ENCODE measurements around the gene PALLD.

PALLD gene

DNA sequence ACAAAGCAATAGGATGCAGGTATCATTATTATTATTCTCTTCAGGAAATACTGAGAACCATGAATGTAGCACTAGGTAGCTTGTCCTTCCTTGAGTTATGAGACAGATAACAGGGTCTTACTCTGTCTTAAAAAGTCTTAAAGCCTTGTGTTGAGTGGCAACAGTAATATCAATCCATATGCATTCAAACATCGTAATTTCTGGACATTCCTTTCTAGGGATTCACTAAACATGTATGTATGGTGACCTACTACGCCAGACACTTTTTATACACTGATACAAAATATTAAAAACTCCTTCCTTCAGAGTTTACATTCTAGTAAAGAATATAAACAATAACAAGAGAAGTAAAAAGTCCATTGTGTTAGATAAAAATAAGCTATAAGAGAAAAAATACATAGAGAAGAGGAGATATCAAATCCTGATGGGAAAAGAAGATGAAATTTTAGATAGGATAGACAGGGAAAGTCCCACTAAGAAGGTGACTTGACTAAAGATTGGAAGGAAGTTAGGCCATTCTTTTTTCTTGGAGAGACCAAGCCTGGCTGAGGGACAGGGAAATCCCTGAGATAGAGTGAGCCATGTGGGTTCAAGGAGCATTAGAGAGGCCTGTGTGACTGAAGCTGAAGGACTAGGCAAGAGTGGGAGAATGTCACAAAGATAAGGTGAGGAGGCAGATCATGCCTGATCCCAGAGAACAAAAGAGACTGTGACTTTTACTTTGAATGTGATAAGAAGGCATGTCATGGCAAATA is 11.5 kb upstream of the PALLD start:
- H3K27ac ChIP-seq: no peak overlapping the region
- TF ChIP-seq, protein P1, sequence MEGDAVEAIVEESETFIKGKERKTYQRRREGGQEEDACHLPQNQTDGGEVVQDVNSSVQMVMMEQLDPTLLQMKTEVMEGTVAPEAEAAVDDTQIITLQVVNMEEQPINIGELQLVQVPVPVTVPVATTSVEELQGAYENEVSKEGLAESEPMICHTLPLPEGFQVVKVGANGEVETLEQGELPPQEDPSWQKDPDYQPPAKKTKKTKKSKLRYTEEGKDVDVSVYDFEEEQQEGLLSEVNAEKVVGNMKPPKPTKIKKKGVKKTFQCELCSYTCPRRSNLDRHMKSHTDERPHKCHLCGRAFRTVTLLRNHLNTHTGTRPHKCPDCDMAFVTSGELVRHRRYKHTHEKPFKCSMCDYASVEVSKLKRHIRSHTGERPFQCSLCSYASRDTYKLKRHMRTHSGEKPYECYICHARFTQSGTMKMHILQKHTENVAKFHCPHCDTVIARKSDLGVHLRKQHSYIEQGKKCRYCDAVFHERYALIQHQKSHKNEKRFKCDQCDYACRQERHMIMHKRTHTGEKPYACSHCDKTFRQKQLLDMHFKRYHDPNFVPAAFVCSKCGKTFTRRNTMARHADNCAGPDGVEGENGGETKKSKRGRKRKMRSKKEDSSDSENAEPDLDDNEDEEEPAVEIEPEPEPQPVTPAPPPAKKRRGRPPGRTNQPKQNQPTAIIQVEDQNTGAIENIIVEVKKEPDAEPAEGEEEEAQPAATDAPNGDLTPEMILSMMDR (conservative IDR thresholded peaks at IDR 0.05): no peak

DNA sequence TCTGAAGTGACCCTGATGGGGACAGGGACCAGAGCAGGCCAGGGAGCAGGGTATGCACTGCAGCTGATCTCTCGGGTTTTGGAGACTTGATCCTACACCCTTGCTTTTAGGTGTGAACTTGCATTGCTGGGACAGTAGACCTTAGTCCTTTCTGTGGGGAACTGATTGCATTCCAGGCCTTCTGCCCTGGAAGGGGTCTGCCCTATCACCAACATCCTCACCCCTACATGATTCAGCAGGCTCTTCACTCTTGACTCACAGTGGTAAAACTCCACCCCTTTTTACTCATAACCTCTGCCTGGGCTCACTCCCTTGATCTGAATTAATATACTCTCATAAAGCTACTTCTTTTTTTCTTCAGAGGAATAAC is 10.0 kb upstream of the PALLD start:
- H3K27ac ChIP-seq: no peak overlapping the region
- TF ChIP-seq, protein P1 (conservative IDR thresholded peaks at IDR 0.05): no peak

DNA sequence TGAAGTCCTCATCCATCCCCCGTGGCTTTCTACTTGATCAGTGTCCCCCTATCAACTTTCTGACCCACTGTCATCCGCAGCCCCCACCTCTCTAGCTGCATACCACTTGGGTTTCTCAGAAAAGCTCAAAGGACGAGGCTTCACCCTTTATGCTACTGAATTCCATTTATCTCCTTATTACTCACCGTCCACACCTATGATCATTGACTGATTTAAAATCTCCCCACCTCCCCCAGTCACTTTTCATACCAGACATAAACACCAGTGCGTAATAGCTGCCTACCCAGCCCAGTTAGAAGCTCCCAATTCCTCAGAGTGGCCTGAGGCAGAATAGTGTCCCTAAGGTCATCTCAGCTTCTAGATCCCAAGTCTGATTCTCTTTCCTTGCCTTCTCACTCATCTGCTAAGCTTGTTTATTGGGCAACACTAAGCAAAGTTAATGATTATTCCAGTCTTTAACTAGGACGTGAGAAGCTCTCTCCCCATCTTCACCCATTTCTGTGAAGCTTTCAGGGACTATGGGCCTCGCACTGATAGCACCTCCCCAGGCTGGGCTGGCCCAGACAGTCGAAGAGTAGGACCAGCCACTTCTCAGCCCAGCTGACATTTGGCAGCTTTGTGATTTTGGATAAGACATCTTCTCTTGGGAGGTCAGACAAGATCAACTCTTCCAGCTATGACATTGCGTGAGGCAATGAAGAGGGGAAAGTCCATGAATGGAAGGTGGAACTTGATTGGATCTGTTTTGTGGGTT is 9.4 kb upstream of the PALLD start:
- no peak overlapping the region for H3K27ac ChIP-seq
- TF ChIP-seq, protein P1 (conservative IDR thresholded peaks at IDR 0.05): no peak

DNA sequence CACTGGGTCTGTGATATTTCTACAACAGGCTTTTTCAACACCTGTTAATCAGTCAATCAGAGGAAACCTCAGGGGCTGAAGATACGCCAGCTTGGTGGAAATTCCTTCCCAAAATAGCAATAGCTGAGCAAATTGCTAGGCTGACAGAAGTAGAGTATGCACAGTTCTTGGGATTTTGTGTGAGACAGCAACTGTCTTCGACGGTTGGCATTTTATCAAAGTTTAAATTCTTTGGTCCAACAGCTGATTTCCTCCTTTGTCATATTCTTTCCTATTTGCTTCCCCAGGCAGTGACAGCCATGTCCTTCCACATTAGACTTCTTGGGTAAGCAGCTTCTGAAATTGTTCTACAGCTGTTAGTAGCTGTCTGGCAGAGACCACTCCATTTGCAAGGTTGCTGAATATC is 8.0 kb upstream of the PALLD start:
- no peak overlapping the region for H3K27ac ChIP-seq

DNA sequence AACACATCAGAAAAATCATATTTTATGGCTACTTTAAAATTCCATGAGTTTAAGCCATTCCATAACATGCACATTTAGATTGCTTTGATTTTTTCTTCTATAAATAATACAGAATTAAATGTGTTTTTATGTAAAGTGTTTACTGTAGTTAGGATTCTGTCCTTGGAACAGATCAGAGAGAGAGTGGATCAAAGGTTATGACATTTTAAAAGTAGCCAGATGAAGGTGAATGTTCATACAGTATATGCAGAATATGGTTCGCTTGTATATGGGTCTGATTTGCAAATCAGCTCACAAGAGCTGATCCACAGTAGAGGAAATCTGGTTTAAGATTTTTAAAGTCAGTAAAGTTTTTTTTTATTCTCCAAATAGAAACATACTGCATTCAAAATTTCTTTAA is 7.2 kb upstream of the PALLD start:
- H3K27ac ChIP-seq: no peak overlapping the region

More for the DNA sequence above, 8.0 kb upstream of the PALLD start:
- TF ChIP-seq, protein P1 (conservative IDR thresholded peaks at IDR 0.05): no peak

DNA sequence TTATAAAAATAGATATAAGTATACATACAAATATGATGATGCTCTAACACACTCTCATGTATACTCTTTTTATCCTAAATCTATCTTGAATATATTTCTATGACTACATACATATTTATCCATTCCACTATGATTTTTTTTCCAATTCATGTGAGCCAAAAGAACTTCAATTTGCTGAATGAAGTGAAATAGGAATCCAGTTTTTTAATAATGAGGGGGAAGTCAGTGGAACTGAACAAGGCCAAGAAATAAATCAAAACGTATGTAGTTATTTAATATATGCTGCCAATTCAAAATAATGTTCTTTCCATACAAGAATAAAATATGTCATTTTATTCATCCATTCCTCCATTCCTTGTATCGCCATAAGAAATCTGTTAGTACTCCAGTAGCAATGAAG is 6.1 kb upstream of the PALLD start:
- TF ChIP-seq, protein P1 (conservative IDR thresholded peaks at IDR 0.05): no peak
- H3K27ac ChIP-seq: no peak overlapping the region

More for the DNA sequence above, 7.2 kb upstream of the PALLD start:
- TF ChIP-seq, protein P1 (conservative IDR thresholded peaks at IDR 0.05): no peak

DNA sequence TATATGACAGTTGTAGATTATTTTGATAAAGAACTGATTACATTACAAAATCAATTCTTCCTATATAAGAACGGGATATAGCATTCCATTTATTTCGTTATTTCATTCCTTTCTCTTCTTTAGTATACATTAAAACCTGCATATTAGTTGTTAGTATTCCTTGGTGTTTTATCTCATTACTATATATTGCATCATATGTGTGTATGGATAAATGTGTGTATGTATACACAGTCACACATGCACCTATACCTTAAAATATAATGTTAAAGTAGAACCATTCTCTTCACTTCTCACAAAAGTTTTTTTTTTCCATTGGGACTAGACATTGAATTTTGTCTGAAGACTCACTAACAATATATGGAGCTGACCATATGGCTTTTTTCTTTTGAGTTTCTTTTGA is 5.3 kb upstream of the PALLD start:
- TF ChIP-seq, protein P1 (conservative IDR thresholded peaks at IDR 0.05): no peak
- H3K27ac ChIP-seq: no peak overlapping the region
